ENCODE measurements around the gene PLA2G12B. TPM values are rescaled to one million over a fixed set of nuclear protein-coding genes. Genes with fewer than 3 reads are reported as not detected.
"Not testable (repeated sequence)": the region's sequence is repeated elsewhere in the genome, so short reads cannot be mapped to it uniquely, and the experiment has no call there.

Gene PLA2G12B
- total RNA-seq, 4 donors from 2014 or later: not detected

GRCh38 chr10:72930276-72930675, 24.3 kb downstream of the PLA2G12B start:
- DNase-seq (ENCODE audit: low spot score in 2 of 2): no peak
- no peaks in the 10 kb centered on the region for H3K9me3 ChIP-seq
- no peaks in the 10 kb centered on the region for H3K27me3 ChIP-seq
- no peaks in the 10 kb centered on the region for H3K4me1 ChIP-seq
- TF ChIP-seq EP300 (IDR thresholded peaks at IDR 0.05): no peak
- TF ChIP-seq POLR2A (IDR thresholded peaks at IDR 0.05): no peak
- no peak for TF ChIP-seq CTCF (IDR thresholded peaks at IDR 0.05)
- no peak overlapping the region for H3K27ac ChIP-seq
- no peak overlapping the region for H3K4me3 ChIP-seq
- 62 to 68% methylated on average over 2 of the region's 2 CpGs for WGBS, 2 donors
- no peaks in the 10 kb centered on the region for H3K36me3 ChIP-seq

GRCh38 chr10:72928798-72929197, 25.8 kb downstream of the PLA2G12B start:
- no peaks in the 10 kb centered on the region for H3K4me1 ChIP-seq
- no peak overlapping the region for H3K27ac ChIP-seq
- H3K27me3 ChIP-seq: no peaks in the 10 kb centered on the region
- TF ChIP-seq POLR2A (IDR thresholded peaks at IDR 0.05) (no peak), CTCF (IDR thresholded peaks at IDR 0.05) (no peak), EP300 (IDR thresholded peaks at IDR 0.05) (no peak)
- no peak for DNase-seq (ENCODE audit: low spot score in 2 of 2)
- H3K9me3 ChIP-seq: no peaks in the 10 kb centered on the region
- WGBS, 2 donors: 95% methylated on average over 5 of the region's 5 CpGs
- no peak overlapping the region for H3K4me3 ChIP-seq
- no peaks in the 10 kb centered on the region for H3K36me3 ChIP-seq

- TF ChIP-seq POLR2A (IDR thresholded peaks at IDR 0.05) (no peak), CTCF (IDR thresholded peaks at IDR 0.05) (no peak), EP300 (IDR thresholded peaks at IDR 0.05) (no peak)
Observed at GRCh38 chr10:72927485-72927884, 27.1 kb downstream of the PLA2G12B start.

GRCh38 chr10:72925951-72926465, 28.6 kb downstream of the PLA2G12B start:
- no peak for DNase-seq (ENCODE audit: low spot score in 2 of 2)
- Histone ChIP-seq H3K4me3 (no peak overlapping the region), H3K9me3 (peaks cover 0 to 12% (median 0%) of the 10 kb centered on the region in 4 donors), H3K27ac (no peak overlapping the region), H3K36me3 (no peaks in the 10 kb centered on the region), H3K4me1 (no peaks in the 10 kb centered on the region), H3K27me3 (no peaks in the 10 kb centered on the region)
- TF ChIP-seq POLR2A (IDR thresholded peaks at IDR 0.05): no peak
- no peak for TF ChIP-seq EP300 (IDR thresholded peaks at IDR 0.05)
- no peak for TF ChIP-seq CTCF (IDR thresholded peaks at IDR 0.05)
- WGBS, 2 donors: 91 to 93% methylated on average over 3 of the region's 3 CpGs

More at GRCh38 chr10:72927485-72927884, 27.1 kb downstream of the PLA2G12B start:
- H3K4me3 ChIP-seq: no peak overlapping the region
- no peaks in the 10 kb centered on the region for H3K9me3 ChIP-seq
- WGBS, 2 donors: 46 to 54% methylated on average over 5 of the region's 5 CpGs
- no peaks in the 10 kb centered on the region for H3K36me3 ChIP-seq
- no peaks in the 10 kb centered on the region for H3K4me1 ChIP-seq
- no peak for DNase-seq (ENCODE audit: low spot score in 2 of 2)
- H3K27ac ChIP-seq: no peak overlapping the region
- H3K27me3 ChIP-seq: no peaks in the 10 kb centered on the region

GRCh38 chr10:72924351-72924750, 30.3 kb downstream of the PLA2G12B start:
- no peaks in the 10 kb centered on the region for H3K4me1 ChIP-seq
- no peak overlapping the region for H3K4me3 ChIP-seq
- no peaks in the 10 kb centered on the region for H3K36me3 ChIP-seq
- no peak for TF ChIP-seq EP300 (IDR thresholded peaks at IDR 0.05)
- 88 to 91% methylated on average over 13 of the region's 13 CpGs for WGBS, 2 donors
- peaks cover 0 to 20% (median 0%) of the 10 kb centered on the region in 4 donors for H3K9me3 ChIP-seq
- no peak overlapping the region for H3K27ac ChIP-seq
- DNase-seq (ENCODE audit: low spot score in 2 of 2): no peak
- H3K27me3 ChIP-seq: no peaks in the 10 kb centered on the region

GRCh38 chr10:72921147-72921683, 33.4 kb downstream of the PLA2G12B start:
- not testable (repeated sequence) for H3K4me1 ChIP-seq; H3K4me3 ChIP-seq; H3K27ac ChIP-seq; H3K36me3 ChIP-seq; DNase-seq (ENCODE audit: low spot score in 2 of 2); H3K27me3 ChIP-seq
- 88 to 97% methylated on average over 1 of the region's 1 CpG for WGBS, 2 donors
- H3K9me3 ChIP-seq: peaks cover 0 to 24% (median 0%) of the 10 kb centered on the region in 4 donors
